ENCODE results near the gene UNCX.

UNCX gene

DNA sequence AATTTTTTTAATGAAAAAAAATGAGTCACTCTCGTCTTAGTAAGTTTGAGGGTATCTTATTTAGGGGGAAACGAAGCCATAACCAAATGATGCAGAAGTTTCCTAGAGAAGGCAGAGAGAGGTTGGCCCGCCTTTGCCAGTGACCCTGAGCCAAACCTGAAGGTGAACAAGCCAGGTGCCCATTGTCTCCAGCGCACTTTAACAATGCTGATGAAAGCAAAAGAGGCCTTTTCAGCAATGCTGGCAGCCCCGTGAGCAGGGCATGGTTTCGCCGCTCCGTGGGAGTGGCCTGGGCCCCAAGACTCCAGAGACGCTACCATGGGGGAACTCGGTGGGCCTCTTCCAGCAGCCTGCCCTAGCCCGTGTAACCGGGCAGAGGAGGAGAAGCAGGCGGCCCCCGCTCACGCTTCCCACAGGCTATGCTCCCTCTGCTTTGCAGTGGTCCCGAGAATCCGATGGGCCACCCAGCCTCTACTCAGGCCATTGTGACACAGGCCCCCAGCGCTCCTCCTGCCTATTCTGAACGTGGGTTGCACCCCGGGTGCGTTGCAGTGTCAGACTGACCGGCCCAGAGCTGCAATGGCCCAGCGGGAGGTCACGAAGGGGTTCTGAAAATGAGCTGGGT lies 14.0 kb upstream of the UNCX start:
- DNase-seq: no peak

DNA sequence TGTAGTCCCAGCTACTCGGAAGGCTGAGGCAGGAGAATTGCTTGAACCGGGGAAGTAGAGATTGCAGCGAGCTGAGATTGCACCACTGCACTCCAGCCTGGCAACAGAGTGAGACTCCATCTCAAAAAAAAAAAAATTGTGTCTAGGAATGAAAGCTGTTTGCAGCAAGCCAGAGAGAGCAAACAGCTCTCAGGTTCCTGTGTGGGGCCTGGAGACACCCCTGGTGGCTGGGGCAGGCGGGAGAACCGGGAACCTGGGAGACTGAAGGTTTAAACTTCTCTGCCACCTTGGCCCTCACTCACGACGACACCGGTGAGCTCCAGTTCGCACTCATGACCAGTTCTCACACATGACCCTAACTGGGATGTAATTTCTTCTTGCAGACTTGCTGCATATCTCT lies 13.2 kb upstream of the UNCX start:
- no peak for DNase-seq

DNA sequence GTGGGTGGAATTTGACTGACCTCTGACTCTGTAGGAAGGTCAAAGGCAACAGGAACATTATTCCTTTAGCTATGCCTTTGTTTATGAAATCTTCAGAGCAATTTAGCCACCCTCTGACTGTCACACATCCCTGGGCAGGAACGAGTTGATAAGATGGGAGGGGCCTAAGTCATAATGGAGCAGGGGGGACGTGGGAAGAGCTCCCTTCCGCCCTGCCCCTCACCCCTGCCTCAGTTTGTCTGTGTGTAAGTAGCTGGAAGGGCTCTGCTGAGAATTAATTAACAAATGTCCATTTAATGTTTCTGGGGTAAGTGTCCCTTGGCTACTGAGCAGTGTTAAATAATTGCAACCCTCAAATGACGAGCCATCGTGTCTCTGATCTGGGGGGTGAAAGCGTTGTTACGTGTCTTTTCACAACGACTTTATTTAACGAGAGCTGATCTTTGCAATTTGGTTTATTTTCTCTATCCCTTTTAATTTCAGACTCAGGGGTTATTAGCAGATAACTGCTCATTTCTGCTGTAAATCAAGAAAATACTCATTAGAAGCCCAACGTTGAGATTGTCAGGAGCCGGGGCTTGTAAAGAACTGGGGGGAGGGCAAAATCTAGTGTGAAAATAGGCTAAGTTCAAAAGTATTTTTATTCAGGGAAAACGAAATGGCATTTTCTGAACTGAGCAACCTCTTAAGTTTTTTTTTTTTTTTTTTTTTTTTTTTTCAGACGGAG lies 12.5 kb upstream of the UNCX start:
- DNase-seq: no peak

DNA sequence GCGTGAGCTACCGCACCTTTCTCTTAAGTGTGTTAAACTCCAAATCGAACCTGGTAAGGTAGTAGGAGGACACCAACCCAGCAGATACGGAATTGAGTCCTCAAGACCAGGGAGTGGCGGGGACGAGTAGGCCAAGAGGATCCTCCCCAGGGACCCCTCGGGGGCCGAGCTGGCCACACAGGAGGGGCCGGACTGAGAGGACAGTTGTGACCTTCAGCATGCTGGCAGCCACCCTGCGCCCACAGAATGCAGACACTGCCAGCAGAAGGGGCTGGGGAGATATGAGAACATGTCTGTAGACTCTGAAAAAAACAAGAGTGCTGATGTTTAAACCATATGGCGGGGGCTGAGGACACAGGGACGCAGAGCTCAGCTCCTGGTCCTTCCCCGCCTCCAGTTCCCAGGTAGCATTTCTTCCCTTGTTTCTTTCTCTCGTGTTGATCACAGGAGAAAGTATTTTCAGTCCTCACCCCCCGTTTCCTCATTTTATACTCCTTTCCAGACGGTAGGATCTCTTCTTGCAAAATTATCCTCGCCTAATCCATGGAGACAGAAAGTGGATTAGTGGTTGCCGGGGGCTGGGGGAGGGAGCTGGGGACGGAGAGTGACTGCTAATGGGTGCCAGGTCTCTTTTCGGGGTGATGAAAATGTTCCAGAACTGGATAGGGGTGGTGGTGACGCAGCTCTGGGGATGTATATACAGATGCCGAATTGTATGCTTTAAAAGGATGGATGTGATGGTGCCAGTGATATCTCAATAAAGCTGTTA lies 11.5 kb upstream of the UNCX start:
- DNase-seq: no peak

DNA sequence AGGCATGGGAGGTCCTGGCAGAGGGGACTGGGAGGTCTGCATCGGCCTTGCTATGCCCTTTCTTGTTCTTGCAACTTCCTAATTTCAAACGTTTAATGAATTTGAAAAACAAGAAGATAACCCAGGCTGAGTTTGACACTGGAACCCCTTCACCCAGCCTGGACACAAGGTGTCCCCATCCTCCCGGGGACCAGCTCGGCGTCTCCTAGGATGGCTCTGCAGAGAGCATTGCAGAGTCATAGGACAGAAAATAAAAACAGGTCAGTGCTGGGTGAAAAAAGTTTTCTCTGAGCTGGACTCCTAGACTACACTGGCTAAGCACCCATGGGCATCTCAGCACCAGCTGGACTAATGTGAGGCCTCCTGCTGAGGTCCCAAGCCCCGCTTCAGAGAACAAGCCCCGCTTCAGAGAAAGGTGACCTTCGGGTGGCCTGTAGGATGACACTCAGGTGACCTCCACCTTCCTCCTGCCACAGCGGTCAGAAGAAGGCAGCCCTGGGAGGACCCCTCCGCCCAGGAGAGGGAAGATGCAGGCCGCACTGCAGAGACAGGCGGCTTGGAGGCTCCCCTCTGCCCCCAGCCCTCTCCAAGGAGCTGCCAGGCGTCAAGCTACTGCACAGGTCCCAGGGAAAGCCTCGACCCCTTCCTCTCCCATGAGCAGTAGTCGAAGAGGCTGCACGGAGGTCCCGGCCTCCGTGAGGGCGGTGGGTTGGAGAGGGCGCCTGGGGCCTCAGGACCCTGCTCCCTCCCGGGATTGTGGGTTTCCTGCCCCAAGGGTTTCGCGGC lies 9.3 kb upstream of the UNCX start:
- DNase-seq: no peak

DNA sequence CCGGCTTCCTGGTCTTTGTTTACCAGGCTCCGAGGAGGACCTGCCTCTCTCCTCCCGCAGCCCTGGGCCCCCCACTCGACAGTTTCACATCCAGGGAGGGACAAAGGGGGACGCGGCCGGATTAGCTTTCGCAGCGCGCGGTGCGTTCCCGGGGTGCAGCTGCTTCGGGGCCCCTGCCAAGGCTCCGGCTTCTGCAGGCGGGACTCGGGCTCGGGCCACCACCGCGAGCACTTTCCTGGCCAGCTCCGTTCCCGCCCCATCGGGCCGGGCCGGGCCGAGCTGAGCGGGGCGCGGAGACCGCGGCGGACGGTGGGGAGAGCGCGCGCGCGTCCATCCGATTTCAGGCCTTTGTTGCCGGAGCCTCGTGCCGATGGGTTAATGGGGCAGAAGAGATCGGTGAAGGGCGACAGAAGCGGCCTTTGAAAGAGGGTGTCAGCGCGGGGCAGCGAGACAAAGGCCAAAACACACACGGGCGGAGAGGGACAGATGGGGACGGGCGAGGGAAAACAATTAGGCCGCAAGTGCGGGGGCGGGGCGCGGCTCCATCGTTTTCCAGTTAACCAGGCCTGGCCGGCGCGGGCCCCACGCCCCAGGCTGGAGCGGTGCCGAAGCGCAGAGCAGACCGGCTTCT lies 8.5 kb upstream of the UNCX start:
- no peak for DNase-seq

DNA sequence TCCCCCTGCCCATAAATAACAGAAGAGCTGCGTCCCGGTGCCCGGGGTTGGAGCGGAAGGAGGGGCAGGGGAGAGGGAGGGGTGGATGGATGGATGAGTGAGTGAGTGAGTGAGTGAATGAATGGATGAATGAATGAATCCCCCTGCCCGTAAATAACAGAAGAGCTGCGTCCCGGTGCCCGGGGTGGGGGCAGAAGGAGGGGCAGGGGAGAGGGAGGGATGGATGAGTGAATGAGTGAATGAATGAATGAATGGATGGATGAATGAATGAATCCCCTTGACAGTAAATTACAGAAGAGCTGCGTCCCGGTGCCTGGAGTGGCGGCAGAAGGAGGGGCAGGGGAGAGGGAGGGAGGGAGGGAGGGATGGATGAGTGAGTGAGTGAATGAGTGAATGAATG lies 7.6 kb upstream of the UNCX start:
- no peak for DNase-seq

DNA sequence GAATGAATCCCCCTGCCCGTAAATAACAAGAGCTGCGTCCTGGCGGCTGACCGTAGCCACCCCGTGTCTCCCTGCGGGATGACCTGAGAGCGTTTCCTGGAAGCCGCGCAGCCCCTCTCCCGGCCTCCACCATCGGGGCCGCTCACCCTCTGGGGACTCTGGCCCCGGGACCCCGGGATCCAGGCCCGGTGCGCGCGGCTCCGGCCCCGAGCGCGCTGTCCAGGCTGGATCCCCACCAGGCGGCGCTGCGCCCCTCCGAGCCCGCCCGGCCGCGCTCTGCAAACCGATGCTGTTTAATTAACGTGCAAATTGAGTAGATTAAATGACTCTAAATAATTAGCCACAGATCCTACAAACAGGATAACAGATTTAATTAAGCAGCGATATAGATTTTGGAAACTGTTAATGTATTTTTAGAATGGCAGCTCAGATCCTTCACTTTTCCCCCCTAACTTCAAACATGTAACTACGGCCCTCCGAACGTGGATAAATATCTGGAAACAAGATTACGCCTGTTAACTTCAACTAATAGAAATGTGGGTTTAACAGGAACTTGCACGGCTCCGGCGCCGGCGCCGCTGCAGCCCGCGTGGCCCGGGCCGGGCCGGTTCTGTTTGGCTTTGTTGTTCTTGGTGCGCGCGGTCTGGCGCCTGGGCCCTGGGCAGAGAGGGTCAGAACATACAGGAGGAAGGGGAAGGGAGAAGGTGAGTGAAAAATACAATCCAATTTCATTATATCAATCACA lies 7.1 kb upstream of the UNCX start:
- DNase-seq: no peak

DNA sequence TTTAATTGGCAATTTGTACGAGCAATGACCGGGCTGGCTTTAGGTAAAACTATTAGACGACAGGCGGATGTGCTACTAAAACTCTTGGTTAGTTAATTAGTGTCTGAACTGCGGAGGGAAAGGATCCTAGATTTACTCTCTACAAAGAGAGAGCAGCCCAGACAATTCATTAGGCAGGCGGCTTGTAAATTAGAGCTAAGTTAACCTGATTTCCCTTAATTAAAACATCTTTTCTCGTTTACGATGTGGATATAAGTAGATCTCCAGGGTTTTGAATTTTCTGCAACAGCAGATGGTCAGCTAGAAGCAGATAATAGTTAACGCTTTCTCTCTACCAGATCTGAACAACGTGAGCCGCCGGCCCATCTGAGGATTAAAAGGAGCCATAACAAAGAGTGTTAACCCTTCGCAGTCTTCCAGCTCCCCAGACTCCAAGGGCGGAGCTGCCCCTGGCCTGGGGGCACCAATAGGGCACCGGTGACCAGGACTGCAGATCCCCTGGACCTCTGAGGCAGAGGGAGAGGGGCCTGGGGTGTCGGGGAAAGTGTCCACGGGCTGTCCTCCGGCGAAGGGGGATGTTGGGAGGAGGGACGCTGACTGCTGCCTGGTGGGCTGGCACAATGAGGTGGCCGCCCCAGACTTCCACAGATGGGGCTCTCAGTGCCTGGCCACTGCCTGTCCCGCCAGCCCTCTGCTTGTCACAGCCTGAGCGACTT lies 6.3 kb upstream of the UNCX start:
- no peak for DNase-seq

DNA sequence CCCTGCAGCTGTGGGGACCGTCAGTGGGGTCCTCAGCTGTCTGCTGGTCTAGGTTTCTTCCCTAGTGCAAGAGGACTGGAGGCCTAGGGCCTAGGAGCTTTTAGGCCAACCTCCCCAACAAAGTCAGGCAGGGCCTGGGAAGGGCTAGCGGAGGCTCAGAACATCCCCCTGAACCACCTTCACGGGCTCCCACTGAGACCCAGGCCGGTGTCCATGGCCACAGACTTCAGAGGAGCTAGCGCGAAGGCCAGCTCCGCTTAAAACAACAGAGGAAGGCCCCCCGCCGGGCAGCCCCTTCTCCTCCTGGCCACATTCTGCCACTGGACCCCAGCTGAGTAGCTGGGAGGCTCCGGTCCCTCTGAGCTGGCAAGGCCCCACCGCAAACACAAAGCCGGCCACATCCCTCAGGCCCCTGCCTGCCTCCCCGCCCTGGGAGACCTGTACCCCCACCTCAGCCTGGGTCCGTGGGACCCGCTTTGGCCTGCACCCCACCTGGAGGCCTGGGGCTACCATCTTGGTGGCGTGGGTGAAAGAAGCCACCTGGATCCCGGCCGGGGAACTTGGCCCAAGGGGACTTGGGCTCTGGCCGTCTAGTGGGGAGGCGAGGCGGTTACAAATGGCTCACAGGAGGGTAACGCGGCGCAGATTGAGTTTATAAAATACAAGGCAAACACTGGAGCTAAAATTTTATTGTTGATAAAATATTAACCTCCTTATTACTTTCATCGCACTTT lies 5.4 kb upstream of the UNCX start:
- no peak for DNase-seq

DNA sequence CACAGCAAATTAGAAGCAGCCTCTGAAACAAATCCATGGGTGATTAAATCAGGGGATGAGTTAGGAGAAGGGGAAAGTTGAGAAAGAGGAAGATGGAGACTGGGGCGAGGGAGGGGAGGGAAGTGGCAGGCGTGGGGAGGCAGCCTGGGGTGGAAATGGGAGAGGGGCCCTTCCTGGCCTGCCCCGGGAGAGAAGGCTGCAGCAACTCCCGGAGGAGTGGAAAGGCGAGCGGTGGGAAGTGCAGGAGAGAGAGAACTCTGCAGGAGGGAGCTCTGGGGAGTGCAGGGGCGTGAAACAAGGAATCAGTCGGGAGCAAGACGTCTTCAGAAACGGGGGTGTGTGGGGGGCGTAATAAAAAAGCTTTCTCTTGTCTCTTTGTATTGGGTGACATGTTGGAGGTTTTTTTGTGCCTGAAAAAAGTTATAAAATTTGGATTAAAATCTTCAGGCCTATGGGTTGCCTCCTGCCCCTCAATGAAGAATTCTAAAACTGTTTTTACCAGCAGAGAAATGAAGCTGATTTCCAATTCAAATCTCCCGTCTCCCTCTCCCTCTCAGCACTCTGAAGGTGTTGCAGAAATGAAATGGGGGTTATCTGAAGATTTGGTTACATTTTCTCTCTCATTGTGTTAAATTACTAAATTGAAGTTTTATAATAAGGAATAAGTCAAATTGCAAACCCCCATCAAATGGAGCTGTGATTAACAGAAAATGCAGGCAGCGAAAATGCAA lies 4.7 kb upstream of the UNCX start:
- DNase-seq: no peak

DNA sequence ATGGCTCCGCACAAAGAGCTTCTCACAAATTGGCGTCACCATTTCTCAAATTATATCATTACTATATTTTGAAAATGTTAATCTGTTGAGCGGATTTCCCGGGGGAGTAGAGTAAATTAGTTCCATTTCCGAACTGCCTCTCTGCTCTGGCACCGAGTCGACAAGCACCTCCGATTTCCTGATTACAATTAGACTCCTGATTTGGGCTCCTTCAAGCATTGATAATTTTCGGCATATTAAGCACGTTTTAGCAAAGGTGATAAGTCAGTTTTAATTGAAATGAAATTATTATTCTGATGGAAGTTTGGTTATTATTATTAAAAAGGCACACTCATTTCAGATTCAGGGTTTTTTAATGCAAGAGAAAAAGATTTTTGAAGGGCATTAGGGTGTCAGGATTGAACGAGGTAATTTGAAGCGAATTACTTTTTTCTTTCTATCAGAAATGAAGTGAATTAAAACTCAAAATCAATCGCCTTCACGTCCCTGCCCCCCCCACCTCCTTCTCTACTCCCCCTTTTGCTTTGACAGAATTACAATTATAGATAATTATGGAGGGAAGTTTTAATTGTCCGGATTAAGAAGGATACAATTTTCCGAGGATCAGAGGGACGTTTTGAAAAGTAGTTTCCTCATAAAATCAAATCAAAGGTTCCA lies 4.0 kb upstream of the UNCX start:
- no peak for DNase-seq

DNA sequence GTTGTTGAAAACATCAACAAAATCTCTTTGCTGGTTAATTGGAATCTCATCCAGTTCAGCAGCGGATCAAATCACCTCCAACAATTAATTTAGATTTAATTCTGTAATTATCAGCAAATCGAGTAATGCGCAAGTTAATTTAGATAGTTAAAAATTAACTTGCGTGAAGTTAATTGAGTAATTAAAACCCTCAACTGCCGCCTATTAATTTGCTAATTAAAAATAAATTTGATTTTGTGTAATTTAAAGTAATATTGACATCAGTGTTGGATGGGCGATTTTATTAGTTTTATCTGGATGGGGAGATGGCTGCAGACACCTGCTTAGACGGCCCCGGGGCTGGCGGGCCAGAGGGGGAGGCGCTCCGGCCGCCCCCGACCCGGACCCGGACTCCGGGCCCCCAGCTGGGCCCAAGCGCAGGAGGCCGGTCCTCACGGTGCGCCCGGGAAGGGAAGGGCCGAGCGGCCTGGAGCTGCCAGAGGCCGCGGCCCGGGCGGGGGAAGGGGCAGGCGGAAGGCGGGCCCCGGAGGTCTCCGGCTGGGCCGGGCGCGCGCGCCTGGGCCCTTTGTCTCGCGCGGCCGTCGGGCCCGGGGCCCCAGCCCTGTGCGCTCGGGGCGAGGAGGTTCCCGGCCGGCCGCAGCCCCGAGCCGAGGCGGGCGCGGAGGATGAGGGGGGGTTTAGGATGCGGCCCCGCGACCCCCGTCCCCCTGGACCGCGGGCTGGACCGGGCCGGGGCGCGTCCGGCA lies 3.3 kb upstream of the UNCX start:
- DNase-seq: no peak

DNA sequence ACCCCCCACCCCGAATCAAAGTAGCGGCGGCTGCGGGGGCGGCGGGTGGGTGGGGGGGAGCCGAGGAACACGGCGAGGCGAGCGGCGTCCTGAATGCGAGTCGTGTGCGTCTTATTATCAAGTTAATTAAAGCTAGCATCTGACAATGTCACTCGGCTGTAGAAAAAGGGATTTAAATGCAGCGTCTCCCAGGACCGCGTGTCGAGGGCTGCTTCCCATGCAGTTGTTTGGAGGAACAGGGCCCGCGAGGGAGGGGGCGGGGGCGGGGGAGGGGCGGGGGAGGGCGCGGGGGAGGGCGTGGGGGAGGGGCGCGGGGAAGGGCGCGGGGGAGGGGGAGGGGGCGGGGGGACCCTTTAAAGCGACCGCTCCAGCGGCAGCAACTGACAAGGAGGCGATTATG lies 2.7 kb upstream of the UNCX start:
- no peak for DNase-seq

DNA sequence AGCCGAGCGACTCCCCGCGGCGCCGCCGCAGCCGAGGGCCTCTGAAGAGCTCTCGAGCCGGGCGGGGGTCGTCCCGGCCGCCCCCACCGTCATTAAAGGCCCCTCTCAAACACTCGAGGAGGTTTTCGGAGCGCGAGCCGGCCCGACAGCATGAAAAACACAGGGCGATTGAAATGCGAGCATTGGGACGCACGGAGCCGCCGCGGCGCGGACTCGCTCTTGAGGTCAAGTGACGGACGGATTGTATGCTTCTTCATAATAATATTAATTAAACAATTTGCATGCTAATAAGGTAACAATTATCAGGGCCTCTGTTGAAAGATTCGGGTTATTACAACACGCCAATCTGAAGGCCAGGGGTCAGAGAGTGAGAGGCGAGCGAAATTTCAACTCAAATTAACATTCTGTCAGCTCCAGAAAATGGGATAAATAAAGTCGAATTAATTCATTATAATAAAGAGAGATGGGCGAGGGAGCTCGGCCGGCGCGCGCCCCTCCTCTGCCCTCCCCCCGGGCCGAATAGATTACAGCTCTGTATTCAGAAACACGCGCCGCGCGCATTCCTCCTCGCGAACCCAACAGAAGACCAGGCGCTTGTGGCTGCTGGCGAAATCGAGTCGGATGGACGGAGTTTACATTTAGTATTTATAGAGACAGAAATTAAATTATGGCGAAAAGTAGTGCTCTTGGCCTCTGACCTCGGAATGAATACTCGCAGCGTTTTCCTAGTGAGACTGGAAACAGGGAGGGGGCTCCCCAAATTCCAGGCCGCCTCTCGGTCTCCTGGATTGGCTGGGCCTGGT lies 2.1 kb upstream of the UNCX start:
- no peak for DNase-seq

DNA sequence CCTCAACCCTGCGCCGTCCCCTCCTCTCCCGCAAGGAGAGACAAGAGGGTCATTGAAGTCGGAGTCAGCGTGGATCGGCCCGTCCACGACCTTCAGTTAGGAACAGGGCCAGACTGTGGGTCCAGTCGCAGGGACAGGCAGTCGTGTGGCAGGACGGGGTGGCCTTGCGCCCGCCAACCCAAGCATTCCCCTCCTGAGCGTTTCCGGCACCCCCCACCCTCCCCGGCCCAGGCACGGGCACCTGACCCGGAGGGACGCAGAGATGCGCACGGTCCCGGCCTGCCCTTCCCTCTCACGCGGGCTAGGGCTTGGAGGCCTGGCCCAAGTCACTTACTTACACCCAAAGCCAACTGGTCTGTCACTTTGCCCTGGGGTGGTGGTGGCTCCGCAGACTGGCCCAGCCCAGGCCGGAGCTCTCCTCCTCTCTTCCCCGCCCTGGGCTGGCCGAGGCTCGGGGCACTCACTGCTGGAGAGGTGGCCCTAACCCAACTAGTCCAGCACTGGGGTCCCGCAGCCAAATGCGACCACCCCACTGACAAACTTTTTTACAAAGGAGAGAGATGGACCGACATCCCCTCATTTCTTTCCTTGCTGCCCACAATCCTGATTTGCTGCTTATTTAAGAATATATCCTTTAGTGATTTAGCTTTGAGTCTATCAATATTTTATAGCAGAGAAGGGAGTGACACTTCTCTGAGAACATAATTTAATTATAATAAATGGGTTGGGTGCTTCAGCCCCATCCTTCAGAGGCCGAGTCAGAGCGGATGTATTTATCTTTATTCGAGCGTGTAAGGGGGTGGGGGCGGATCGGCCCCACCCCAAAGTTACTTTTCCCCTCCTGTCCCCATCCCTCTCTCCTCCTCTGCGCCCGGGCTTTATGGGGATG lies 1.2 kb upstream of the UNCX start:
- no peak for DNase-seq

DNA sequence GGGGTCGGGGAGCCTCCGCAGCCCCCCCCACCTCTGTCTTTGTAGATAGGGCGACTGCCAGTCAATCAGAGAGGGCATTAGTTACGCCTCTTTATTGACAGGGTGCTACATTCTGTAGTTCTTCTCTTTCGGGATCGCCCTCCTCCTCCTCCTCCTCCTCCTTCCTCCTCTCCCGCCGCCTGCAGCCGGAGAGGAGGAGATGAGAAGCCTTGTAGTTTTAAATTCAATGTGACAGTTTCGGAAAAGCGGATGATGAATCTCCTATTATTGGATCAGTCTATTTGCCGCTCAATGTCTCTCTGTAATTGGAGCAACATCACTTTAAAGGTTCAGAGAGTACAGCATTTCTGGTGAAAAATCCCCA lies 587 bp upstream of the UNCX start:
- no peak for DNase-seq

All from right forelimb (tissue), 1 donor.